GM19193 (cell line): ENCODE measurements around the gene THSD7B.

ENCODE experiments used
- POLR2A ChIP-seq: IDR thresholded peaks from 4 replicates; pipeline ENCODE4 v1.6.1; 2011; ENCODE audit not compliant: insufficient read depth, insufficient read length; ENCODE audit errors: extremely low read depth

THSD7B gene, protein sequence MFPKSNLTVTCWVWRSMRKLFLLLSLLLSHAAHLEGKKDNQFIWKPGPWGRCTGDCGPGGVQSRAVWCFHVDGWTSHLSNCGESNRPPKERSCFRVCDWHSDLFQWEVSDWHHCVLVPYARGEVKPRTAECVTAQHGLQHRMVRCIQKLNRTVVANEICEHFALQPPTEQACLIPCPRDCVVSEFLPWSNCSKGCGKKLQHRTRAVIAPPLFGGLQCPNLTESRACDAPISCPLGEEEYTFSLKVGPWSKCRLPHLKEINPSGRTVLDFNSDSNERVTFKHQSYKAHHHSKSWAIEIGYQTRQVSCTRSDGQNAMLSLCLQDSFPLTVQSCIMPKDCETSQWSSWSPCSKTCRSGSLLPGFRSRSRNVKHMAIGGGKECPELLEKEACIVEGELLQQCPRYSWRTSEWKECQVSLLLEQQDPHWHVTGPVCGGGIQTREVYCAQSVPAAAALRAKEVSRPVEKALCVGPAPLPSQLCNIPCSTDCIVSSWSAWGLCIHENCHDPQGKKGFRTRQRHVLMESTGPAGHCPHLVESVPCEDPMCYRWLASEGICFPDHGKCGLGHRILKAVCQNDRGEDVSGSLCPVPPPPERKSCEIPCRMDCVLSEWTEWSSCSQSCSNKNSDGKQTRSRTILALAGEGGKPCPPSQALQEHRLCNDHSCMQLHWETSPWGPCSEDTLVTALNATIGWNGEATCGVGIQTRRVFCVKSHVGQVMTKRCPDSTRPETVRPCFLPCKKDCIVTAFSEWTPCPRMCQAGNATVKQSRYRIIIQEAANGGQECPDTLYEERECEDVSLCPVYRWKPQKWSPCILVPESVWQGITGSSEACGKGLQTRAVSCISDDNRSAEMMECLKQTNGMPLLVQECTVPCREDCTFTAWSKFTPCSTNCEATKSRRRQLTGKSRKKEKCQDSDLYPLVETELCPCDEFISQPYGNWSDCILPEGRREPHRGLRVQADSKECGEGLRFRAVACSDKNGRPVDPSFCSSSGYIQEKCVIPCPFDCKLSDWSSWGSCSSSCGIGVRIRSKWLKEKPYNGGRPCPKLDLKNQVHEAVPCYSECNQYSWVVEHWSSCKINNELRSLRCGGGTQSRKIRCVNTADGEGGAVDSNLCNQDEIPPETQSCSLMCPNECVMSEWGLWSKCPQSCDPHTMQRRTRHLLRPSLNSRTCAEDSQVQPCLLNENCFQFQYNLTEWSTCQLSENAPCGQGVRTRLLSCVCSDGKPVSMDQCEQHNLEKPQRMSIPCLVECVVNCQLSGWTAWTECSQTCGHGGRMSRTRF (N-terminal part only)

DNA sequence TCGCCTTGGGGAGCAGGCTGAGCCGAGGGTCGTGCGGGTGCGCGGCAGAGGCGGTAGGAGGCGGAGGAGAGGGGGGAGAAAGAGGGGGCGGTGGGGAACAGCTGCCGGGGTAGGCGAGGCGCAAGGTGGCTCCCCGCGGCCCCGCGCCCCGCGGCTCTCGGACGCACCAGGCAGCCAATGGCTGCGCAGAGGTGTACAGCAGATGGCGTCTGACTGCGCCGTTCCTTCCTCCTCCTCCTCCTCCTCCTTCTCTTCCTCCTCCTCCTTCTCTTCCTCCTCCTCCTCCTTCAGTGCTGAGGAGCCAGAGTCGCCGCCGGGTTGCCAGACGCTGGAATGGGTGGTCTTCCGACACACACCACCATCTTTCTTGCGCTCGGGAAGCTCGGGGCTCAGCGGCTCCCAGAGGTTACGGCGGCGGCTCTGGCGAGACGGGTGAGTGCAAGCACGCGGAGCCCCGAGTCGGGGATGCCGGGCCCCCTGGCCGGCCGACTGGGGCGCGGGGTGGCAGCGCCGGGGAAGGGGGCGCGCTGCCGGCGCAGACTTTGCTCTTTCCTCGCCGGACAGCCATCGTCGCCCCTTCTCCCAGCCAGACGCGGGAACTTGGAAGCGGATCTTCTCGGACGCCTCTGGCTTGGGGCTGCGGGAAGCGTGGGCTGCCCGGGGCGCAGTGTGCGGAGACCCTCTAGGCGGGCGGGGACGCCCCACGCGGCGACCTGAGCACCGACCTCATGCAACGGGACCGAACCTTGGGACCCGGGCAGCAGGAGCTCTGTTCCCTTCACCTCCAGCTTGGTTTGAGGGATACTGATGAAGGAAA, at the start of gene THSD7B:
THSD7B (plus strand) TSS at position 290 of the 817 bp plus-strand sequence. CDS start 116,634 bp downstream, outside the sequence.
- TF ChIP-seq POLR2A: no peak

DNA sequence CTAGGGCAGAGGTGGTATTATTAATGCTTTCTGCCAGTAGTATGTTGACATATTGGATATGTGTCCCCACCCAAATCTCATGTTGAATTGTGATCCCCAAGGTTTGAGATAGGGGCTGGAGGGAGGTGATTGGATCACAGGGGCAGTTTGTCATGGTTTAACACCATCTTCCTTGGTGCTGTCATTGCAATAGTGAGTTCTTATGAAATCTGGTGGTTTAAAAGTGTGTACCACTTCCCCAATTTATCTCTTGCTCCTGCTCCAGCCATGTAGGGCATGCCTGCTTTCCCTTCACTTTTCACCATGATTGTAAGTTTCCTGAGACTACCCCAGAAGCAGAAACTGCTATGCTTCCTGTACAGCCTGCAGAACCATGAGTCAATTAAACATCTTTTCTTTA, 47.1 kb upstream of the THSD7B start:
- TF ChIP-seq POLR2A: no peak

DNA sequence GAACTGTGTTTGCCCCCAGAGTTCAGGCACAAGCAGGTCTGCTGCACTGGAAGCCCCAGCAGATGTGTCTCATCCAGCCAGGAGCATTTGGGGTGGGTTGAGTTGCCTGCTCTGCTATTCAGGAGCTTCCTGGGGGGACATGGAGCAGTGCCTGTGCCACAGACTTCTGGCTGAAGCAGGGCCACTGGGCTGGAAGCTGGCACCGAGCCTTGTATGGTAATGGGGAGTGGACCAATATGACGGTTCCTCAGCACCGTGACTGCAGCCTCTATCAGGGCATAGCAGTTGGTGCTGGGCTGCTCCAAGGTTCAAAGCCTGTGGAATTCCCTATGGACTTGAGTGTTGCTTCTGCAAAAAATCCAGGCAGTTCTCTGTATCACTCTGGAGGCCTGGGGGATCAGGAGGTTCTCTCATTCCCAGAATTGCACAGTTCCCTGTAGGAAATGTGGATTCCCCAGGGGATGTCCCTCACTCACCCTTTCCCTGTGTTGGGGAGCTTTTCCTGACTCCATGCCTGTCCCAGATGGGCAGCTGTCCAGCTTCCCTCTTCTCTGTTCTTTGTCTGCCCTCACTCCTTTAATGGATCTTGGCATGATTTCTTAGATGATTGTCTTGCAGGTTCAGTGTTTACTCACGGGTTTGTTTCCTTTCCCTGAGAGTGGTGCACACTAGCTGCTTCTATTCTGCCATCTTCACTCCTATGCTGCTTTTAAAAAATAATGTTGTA, 37.2 kb upstream of the THSD7B start:
- no peak for TF ChIP-seq POLR2A

DNA sequence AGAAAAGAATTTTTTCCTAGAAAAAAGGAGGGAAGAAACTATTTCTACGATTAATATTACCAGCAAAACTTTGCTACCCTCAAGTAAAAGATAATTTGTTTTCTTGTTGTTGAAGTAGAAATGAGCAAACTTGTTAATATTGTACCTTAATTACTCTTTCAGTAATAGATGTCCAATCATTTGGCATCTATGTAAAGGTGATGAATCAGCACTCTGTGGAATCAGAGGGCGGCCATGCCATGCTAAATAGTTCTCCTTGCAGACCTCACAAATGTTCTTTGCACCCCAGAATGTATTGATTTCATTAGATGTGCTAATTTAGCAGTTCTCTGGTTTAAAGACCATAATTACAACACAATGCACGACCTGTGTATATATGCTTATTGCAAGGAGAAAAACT, 29.1 kb upstream of the THSD7B start:
- TF ChIP-seq POLR2A: no peak

DNA sequence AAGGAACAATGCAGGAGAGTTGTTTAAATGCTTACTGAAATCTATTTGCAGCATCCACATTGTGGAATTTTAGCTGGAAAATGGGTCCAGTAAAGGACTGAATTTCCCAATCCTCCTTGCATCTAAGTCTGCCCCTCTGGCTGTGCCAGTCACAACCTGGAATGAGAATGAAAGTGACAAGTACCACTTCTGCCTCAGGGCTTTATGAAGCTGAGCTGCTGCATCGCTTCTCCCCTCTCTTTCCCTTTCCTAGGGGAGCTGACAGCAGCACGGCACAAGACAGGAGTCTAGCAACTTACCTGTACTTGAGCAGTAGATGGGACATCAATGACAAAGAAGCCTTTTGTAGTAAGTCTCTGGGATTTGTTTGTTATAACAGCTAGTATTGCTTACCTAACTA, 27.3 kb upstream of the THSD7B start:
- no peak for TF ChIP-seq POLR2A

DNA sequence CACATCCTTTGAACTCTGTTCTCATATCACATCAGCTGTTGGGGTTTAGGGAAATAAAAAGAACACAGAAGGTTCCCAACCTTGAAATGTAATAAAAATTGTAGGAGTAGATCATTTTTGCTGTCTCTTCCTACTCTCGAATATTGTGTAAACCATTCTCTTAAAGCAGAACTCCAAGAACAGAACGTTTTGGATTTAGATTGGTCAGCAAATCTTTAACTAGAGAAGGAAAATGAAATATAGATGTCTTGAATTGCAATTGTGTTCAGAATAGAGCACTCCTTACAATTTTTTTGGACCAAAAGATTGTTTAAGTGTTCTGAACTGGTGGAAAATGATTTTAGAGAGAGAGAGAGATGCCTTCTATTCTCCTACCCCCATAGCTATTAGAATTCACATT, 23.9 kb upstream of the THSD7B start:
- no peak for TF ChIP-seq POLR2A

DNA sequence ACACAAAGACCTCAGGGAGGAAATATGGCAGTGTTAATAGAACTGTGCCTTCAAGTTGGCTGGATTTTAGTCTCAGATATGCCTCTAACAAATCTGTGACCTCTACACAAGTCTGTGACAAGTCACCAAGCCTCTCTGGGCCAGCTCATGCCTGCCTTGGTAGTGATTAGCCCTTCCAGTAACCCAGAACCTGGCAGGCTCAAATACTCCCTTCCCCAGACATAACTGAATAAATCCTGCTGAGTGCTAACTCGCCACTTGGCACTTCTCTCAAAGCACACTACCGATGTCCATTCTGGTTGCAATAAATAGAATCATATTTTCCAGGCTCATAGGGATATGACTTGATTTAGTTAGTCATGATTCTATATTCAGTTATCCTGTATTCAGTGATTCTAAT, 15.3 kb upstream of the THSD7B start:
- TF ChIP-seq POLR2A: no peak

DNA sequence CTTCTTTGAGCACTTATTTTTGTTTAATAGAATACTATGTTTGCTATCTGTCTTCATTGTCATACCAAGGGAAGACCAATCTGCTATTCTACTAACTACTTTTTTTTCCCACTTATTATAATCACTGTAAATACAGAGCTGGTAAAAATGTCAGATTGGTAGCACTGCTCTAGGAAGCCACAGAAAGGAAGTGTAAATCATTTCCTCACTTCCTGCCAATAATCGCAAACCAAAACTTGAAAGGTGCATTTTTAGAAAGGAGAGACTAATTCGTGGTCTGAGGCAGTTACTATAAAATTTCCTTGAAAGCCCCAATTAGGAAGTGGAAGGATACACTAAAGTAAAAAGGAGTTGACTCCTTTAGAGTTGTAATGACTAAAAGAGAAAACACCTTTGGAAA, 13.9 kb upstream of the THSD7B start:
- no peak for TF ChIP-seq POLR2A

DNA sequence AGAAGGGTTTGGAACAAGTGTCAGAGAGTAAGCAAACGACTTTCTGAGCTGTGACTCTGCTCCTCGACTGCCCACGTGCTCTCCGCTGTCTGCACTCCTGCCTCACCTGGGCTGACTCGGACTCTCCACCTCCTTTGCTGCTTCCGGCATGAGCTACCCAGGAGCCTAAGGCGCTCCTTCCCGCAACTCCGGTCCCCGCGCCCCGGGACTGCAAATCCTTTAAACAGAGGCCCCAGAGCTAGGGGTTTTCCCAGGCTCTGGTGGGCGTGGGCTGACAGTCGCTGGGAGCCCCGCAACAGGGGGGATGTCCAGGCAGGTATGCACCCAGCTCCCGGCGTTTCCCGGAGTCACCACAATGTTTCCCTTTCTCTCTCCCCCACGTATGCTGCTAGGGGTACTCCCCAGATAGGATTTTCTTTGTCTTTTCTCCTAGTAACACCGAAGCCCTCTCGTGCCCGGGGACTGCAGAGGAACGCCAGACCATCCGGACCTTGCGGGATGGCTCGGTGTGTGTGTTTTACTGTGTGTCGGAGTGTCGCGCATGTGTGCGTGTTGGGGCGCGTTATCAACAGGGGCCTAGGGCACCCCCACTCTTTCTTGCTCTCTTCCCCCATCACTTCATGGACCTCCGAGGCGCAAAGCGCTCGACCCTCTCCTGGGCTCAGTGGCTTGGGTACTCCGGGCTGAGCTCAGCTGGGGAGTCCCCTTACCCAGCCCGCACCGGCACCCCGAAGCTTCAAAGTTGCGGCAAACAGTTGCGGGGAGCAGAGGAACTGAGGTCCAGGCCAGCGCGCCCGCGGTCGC, 691 bp upstream of the THSD7B start:
- TF ChIP-seq POLR2A: no peak

DNA sequence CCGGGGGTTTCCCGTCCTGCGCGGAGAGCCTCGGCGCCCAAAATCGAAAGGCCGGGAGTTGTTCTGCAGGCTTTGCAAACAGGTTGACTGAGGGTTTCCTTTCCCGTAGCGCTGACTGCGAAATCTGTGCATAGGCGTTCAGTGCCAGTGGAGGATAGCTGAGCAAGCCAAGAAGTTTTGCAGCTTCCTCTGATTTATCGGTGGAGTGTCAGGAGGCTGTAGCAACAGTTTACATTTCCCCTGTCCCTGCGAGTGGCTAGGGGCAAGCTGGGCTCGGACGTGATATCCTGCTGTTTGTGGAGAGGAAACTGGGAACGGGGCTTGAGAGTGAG, 694 bp downstream of the THSD7B start:
- no peak for TF ChIP-seq POLR2A

DNA sequence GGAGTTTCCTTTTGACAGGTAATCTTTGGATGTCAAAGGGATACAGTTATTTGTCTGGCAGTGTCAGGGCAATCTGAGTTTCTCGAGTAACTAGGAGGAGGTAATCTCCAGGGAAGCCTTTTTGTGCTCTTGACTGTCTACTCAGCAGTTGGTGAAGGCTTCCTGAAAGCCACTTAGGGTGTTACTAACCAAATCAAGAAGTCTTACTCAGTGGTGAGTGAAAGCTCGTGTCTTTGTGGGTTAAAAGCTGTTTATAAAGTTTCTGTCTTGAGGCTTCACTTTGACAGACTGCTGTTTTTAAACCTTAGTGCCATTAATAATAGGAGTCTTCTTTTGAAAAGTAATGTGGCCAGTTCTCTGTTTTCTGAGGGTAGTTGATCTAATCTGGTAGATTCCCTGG, 1.7 kb downstream of the THSD7B start:
- no peak for TF ChIP-seq POLR2A

DNA sequence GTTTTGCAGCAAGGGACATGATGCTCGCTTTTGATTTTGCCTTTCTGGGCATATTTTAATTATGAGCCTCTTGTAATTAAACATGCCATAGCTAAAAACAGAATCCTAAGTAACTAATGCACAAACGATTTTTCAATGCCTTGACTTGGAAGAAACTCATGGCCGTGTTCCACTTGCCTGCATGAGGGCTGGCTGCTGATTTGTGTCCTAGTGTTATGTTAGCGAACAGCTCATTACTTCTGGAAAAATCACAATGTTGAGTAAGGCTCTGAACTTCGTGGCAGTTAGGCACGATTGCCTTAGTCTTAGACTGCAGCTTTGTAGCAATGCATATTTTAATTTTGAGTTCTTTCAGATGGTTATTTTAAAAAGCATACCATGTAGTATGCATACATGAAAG, 4.5 kb downstream of the THSD7B start:
- no peak for TF ChIP-seq POLR2A

DNA sequence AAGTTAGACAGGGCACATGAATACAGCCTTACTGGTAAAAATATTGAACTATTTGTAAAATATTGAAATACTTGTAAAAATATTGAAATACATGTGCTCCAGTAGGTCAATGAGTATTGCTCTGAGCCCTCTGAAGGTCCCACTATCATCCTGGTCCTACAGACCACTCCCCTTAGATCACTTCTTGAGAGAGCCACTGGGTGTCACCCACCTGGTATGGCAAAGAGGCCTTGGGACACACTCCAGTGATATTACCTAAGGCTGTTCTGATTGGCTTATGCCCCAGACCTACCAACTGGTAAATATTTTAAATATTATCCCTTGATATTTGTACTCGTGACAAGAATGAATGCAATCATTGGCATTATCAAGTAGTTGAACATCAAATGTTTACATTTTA, 5.0 kb downstream of the THSD7B start:
- no peak for TF ChIP-seq POLR2A
